Uterus (tissue), 2 donors: ENCODE results near the gene CHAF1A.

Experiments used
- POLR2A ChIP-seq, 2 donors: fragments of 450-650 bp; IDR thresholded peaks; one replicate each; pipeline ENCODE4 v1.6.1; 2016; ENCODE audit warnings: antibody characterized with exemption in 2 of 2, mild to moderate bottlenecking in 1 of 2, moderate library complexity in 1 of 2
- TF ChIP-seq, protein P1 (sequence below), 4 experiments: fragments of 200-600 bp in 2 of 4; fragments of 450-650 bp in 2 of 4; sonication (generic) in 2 of 4; IDR thresholded peaks; one replicate each; pipeline ENCODE4 v1.5.1; 2016 to 2019; ENCODE audit warnings: antibody characterized with exemption in 4 of 4, mild to moderate bottlenecking in 2 of 4, moderate library complexity in 1 of 4

DNA sequence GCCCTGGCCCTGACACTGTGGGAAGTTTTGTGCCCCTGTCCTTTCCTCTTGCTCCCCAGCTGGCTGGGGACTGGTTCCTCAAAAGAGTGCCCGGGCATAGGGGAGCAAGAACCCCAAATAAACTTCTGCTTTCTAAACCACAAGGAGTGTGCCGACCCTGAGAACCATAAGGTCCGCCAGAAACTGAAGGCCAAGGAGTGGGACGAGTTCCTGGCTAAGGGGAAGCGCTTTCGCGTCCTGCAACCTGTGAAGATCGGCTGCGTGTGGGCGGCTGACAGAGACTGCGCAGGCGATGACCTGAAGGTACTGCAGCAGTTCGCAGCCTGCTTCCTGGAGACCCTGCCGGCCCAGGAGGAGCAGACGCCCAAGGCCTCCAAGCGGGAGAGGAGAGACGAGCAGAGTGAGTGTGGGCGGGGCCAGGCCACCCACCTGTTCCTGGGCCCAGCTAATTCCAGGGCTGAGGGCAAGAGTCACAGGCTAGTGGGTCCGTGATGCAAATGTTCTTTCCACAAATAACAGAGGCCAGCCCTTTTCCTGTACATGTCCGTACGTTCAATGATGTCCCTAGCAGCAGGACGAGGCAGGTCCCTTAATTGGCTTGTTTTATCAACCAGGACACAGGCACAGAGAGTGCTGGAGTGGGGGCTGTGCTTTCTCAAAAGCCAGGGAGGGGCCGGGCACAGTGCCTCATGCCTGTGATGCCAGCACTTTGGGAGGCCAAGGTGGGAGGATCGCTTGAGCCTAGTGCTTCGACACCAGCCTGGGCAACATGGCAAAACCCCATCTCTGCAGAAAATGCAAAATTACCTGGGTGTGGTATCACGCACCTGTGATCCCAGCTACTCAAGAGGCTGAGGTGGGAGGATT lies 29.6 kb downstream of the CHAF1A start:
- TF ChIP-seq, protein P1, sequence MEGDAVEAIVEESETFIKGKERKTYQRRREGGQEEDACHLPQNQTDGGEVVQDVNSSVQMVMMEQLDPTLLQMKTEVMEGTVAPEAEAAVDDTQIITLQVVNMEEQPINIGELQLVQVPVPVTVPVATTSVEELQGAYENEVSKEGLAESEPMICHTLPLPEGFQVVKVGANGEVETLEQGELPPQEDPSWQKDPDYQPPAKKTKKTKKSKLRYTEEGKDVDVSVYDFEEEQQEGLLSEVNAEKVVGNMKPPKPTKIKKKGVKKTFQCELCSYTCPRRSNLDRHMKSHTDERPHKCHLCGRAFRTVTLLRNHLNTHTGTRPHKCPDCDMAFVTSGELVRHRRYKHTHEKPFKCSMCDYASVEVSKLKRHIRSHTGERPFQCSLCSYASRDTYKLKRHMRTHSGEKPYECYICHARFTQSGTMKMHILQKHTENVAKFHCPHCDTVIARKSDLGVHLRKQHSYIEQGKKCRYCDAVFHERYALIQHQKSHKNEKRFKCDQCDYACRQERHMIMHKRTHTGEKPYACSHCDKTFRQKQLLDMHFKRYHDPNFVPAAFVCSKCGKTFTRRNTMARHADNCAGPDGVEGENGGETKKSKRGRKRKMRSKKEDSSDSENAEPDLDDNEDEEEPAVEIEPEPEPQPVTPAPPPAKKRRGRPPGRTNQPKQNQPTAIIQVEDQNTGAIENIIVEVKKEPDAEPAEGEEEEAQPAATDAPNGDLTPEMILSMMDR (IDR thresholded peaks at IDR 0.05) = no peak
- TF ChIP-seq POLR2A (IDR thresholded peaks at IDR 0.05) = no peak
